ENCODE results near the gene TNFSF13B.
"Not testable (repeated sequence)": the region's sequence is repeated elsewhere in the genome, so short reads cannot be mapped to it uniquely, and the experiment has no call there.

TNFSF13B gene

GRCh38 chr13:108269601-108270328 lies at the start of gene TNFSF13B:
Gene TNFSF13B, plus strand, starts transcription at chr13:108269718. Its CDS starts 178 bp downstream, at chr13:108269896.
- peak in 1 of 3 donors; percentile 17 for DNase-seq (ENCODE audit: low read depth in 3 of 3, low spot score in 1 of 3)

GRCh38 chr13:108220041-108220440 lies 49.5 kb upstream of the TNFSF13B start:
- no peak for DNase-seq (ENCODE audit: low read depth in 3 of 3, low spot score in 1 of 3)

- no peak for DNase-seq (ENCODE audit: low read depth in 3 of 3, low spot score in 1 of 3)
Measured at GRCh38 chr13:108223687-108224503, 45.6 kb upstream of the TNFSF13B start.

GRCh38 chr13:108225440-108225839 lies 44.1 kb upstream of the TNFSF13B start:
- no peak for DNase-seq (ENCODE audit: low read depth in 3 of 3, low spot score in 1 of 3)

GRCh38 chr13:108226184-108226583 lies 43.3 kb upstream of the TNFSF13B start:
- no peak for DNase-seq (ENCODE audit: low read depth in 3 of 3, low spot score in 1 of 3)

- DNase-seq (ENCODE audit: low read depth in 3 of 3, low spot score in 1 of 3): no peak
Measured at GRCh38 chr13:108227651-108228272, 41.8 kb upstream of the TNFSF13B start.

GRCh38 chr13:108230377-108230776 lies 39.1 kb upstream of the TNFSF13B start:
- no peak for DNase-seq (ENCODE audit: low read depth in 3 of 3, low spot score in 1 of 3)

- DNase-seq (ENCODE audit: low read depth in 3 of 3, low spot score in 1 of 3): no peak
Measured at GRCh38 chr13:108249150-108249549, 20.4 kb upstream of the TNFSF13B start.

GRCh38 chr13:108257248-108257647 lies 12.3 kb upstream of the TNFSF13B start:
- no peak for DNase-seq (ENCODE audit: low read depth in 3 of 3, low spot score in 1 of 3)

- no peak for DNase-seq (ENCODE audit: low read depth in 3 of 3, low spot score in 1 of 3)
Measured at GRCh38 chr13:108263621-108264355, 5.7 kb upstream of the TNFSF13B start.

GRCh38 chr13:108266321-108266990 lies 3.1 kb upstream of the TNFSF13B start:
- DNase-seq (ENCODE audit: low read depth in 3 of 3, low spot score in 1 of 3): no peak

- no peak for DNase-seq (ENCODE audit: low read depth in 3 of 3, low spot score in 1 of 3)
Measured at GRCh38 chr13:108267347-108267746, 2.2 kb upstream of the TNFSF13B start.

- DNase-seq (ENCODE audit: low read depth in 3 of 3, low spot score in 1 of 3): not testable (repeated sequence)
Measured at GRCh38 chr13:108267855-108268254, 1.7 kb upstream of the TNFSF13B start.

GRCh38 chr13:108268466-108269112 lies 929 bp upstream of the TNFSF13B start:
- no peak for DNase-seq (ENCODE audit: low read depth in 3 of 3, low spot score in 1 of 3)

- DNase-seq (ENCODE audit: low read depth in 3 of 3, low spot score in 1 of 3): no peak
Measured at GRCh38 chr13:108270442-108270841, 924 bp downstream of the TNFSF13B start.

- no peak for DNase-seq (ENCODE audit: low read depth in 3 of 3, low spot score in 1 of 3)
Measured at GRCh38 chr13:108272333-108272732, 2.8 kb downstream of the TNFSF13B start.

- DNase-seq (ENCODE audit: low read depth in 3 of 3, low spot score in 1 of 3): no peak
Measured at GRCh38 chr13:108273429-108274118, 4.1 kb downstream of the TNFSF13B start.

GRCh38 chr13:108274718-108275117 lies 5.2 kb downstream of the TNFSF13B start:
- DNase-seq (ENCODE audit: low read depth in 3 of 3, low spot score in 1 of 3): no peak

- DNase-seq (ENCODE audit: low read depth in 3 of 3, low spot score in 1 of 3): no peak
Measured at GRCh38 chr13:108276060-108276459, 6.5 kb downstream of the TNFSF13B start.

GRCh38 chr13:108278466-108278865 lies 8.9 kb downstream of the TNFSF13B start:
- DNase-seq (ENCODE audit: low read depth in 3 of 3, low spot score in 1 of 3): no peak
